GM19468 (cell line): ENCODE measurements around the gene TRAK1.

Source experiments
- ATAC-seq: cut with Tn5 transposase; IDR thresholded peaks from one replicate; pipeline ENCODE4 v1.9.1; 2021; ENCODE audit warnings: mild to moderate bottlenecking, moderate library complexity, moderate number of reproducible peaks; ENCODE audit not compliant: unreplicated experiment; ENCODE audit errors: extremely low read depth

Gene TRAK1

GRCh38 chr3:42119561-42120355 lies 28.6 kb downstream of the TRAK1 start:
- no peak for ATAC-seq

GRCh38 chr3:42120866-42121265 lies 29.7 kb downstream of the TRAK1 start:
- ATAC-seq = no peak

DNA sequence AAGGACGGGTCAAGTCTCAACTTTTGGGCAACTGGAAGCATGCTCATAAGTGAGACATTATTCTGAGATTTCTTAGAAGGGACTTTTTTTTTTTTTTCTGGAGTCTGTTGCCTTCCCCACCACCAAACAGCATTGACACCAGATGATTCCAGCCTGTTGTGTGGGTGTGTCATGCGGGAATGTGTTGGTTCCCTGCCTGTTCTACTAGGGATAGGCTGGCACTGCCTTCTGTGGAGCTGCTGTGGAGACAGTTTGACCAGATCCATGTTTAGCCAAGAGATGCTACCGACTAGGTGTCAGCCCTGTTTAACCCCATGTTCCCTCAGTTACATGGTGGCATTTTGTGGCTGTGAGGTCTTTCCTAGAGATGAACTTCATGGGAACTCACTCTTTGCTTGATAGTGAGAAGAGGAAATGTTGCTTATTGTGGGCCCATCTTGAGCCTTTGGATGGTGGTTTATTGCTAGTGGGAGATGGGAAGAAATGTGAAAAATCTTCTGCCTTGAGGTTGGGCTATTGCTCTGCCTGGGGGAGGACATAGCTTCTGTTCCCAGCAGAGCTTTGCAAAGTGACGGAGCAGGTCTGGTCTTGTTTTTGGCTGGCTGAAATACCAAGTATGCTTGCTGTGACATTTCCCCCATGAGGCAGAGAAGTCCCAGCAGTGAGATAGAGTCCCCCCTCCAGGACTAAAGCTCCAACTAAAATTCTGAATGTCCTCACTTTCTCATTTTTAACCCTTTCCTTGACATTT lies 31.3 kb downstream of the TRAK1 start:
- ATAC-seq = no peak

- ATAC-seq = no peak
Observed at GRCh38 chr3:42123012-42123581, 31.9 kb downstream of the TRAK1 start.

DNA sequence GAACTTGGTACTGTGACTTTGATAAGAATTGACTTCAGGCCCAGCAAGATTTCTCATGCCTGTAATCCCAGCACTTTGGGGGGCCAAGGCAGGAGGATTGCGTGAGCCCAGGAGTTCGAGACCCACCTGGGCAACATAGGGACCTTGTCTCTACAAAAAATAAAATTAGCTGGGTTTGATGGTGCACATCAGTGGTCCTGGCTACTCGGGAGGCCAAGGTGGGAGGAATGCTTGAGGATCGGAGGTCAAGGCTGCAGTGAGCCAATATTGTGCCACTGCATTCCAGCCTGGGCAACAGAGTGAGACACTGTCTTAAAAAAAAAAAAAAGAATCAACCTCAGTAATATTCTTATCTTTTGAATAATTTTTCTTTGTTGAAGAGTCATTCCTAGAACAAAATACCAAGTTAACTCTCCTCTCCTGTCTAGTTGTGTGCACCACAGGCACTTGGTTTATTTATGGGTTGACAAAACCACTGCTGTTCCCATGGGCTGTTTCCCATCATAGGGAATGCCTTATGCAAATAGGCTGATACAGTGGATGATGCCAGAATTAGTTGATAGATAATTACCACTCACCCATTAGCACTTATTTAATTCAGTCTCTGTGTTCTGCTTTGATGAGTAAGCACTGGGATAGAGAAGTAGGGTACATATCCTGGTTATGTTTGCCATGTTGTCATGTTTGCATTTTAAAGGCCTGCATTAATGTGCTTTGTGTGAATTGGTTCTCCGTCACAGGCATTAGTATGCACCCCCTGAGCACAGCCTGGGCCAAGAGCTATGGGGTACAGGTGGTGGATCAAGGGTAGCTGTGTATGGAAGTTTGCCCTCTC lies 32.9 kb downstream of the TRAK1 start:
- no peak for ATAC-seq

- no peak for ATAC-seq
Observed at GRCh38 chr3:42127226-42127625, 36.1 kb downstream of the TRAK1 start.

- no peak for ATAC-seq
Observed at GRCh38 chr3:42128526-42128925, 37.4 kb downstream of the TRAK1 start.

GRCh38 chr3:42129014-42129953 lies 38.1 kb downstream of the TRAK1 start:
- ATAC-seq = no peak

DNA sequence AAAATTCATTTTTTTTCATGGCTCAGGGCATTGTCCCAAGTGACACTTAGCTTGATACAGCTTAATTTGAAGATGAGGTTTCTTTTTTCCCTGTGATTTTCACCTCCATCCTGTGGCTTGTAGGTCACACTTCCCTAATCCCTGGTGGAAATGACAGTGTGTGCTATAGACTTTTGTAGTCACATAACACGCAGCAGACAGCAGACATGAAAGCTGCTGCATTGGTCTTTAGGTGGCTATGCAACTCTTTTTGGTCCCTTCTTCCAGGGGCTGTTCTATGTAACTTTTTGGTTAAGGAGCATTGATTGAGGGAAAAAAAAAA lies 38.8 kb downstream of the TRAK1 start:
- ATAC-seq = no peak

DNA sequence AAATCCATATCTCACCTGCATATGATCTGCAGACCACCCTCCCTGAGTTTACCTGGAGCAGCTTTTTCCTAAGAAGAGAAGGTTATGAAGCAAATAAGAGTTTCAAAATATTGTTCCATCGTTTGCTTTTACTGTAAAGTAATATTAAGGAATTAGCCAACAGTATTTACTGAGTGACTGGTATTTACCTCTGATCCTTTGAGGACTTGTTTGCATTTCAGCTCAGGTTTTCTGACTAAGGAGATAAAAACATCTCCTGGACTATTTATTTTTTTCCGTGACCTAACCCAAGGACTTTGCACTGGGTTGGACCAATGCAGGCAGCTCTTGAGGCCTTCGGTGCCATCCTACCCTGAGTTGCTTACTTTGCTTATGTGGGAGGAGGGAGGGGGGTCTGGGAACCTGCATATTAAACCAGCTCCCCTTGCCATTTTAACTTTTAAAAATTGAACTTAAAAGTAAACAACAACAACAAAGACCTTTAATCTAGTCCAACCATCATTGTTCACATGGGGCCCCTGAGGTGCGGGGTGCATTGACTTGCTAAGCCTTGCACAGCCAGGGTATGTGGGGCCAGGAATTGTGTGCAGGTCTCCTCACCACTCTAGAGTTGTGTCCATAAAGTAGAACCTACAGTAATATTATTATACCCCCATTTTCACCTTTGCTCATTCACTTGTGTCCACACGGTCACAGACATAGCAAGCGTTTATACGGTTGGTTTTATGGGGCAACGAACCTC lies 39.3 kb downstream of the TRAK1 start:
- no peak for ATAC-seq

DNA sequence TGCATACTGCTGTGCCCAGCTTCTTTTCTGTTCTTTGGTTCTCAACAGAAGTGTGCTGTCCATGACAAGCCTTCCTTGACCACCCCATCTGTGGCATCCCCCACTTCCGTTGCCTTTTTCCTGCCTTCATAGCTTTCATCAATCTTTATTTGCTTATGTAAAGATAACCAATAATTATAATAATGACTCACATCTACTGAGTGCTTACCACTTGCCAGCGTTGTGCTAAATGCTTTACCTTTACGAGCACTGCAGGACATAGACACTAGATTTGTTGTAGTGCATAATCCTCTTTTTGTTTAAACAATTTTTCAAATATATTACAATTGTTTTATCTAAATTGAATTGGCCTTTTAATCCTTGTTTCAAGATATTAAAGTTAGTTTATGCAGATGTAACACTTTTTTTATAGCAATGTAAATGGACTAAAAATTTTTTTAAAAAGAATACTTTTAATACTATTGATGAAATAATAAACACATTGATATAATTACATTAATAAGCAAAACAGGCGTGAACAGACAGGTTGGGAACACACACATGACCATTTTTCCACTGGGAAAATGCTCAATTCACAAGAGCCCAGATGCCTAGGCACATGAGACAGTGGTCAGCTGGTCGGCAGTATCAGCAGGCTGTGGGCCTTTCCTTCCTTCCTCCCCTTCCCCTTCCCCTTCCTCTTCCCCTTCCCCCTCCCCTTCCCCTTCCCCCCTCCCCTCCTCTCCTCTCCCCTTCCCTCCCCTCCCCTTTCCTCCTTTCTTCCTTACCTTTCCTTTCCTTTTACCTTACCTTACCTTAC lies 42.5 kb downstream of the TRAK1 start:
- no peak for ATAC-seq

DNA sequence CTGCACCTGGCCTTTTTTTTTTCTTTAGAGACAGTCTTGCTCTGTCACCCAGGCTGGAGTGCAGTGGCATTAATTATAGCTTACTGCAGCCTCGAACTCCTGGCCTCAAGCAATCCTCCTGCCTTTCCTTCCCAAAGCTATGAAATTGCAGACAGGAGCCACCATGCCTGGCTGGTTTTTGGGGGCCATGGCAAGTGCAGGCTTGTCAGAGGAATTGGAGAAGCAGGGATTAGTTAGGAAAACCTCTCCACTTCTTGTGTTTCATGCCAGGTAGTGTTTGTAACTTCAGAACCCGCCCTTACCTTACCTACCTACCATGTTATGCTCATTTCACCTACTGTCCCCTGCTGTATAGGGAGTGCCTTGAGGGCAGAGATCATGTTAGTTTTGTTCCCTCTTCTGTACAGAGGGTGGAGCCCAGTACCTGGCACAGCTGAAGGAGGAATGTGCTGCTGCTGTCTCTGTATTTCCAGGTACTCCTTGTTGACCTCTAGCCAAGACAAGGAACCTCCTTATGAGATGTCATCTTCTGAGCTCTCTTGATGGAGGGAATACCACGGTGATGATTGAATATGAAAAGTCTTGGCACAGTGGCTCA lies 43.8 kb downstream of the TRAK1 start:
- no peak for ATAC-seq

GRCh38 chr3:42139621-42140453 lies 48.7 kb downstream of the TRAK1 start:
- no peak for ATAC-seq

- ATAC-seq = no peak
Observed at GRCh38 chr3:42140665-42141203, 49.6 kb downstream of the TRAK1 start.

- ATAC-seq = no peak
Observed at GRCh38 chr3:42143440-42143839, 52.3 kb downstream of the TRAK1 start.

- ATAC-seq = no peak
Observed at GRCh38 chr3:42144209-42144608, 53.1 kb downstream of the TRAK1 start.
